GM23338 (cell line): Measurements from ENCODE around the gene OARD1. TPM values are rescaled to one million over a fixed set of nuclear protein-coding genes. Genes with fewer than 3 reads are reported as not detected.

Source experiments
- ATAC-seq: fragments of 200-7000 bp; cut with Tn5 transposase; 3 replicates; pipeline ENCODE4 v1.9.1; 2020
- DNase-seq: peaks from one replicate; pipeline ENCODE4 v3.0.0-alpha.2; 2015; ENCODE audit warnings: low spot score
- H2AFZ ChIP-seq: fragments of 200-600 bp; sonication (generic); 2 replicates; pipeline ENCODE4 v1.8.0; 2016; ENCODE audit warnings: antibody characterized with exemption, mild to moderate bottlenecking, moderate library complexity
- H3F3A ChIP-seq: fragments of 200-600 bp; sonication (generic); replicated peaks from 2 replicates; pipeline ENCODE4 v1.8.0; 2017; ENCODE audit warnings: antibody characterized with exemption, mixed run types, low read depth
- H3K27ac ChIP-seq: fragments of 200-600 bp; sonication (generic); 2 replicates; pipeline ENCODE4 v1.6.1; 2016; ENCODE audit warnings: low read depth
- H3K27me3 ChIP-seq: fragments of 200-600 bp; sonication (generic); 2 replicates; pipeline ENCODE4 v1.8.0; 2016; ENCODE audit warnings: mild to moderate bottlenecking, mixed run types, moderate library complexity; ENCODE audit not compliant: insufficient read depth
- H3K36me3 ChIP-seq: fragments of 200-600 bp; sonication (generic); 2 replicates; pipeline ENCODE4 v1.8.0; 2016; ENCODE audit warnings: mild to moderate bottlenecking; ENCODE audit not compliant: insufficient read depth
- H3K4me1 ChIP-seq: fragments of 200-600 bp; sonication (generic); 2 replicates; pipeline ENCODE4 v1.8.0; 2016; ENCODE audit warnings: mild to moderate bottlenecking, moderate library complexity; ENCODE audit not compliant: insufficient read depth
- H3K4me2 ChIP-seq: fragments of 200-600 bp; sonication (generic); 2 replicates; pipeline ENCODE4 v1.7.1; 2017; ENCODE audit warnings: mixed run types
- H3K4me3 ChIP-seq: fragments of 200-600 bp; sonication (generic); 2 replicates; pipeline ENCODE4 v1.6.1; 2016; ENCODE audit warnings: mixed run types
- H3K79me2 ChIP-seq: fragments of 200-600 bp; sonication (generic); replicated peaks from 2 replicates; pipeline ENCODE4 v1.8.0; 2017; ENCODE audit warnings: mild to moderate bottlenecking; ENCODE audit not compliant: insufficient read depth
- H3K9me2 ChIP-seq: fragments of 200-600 bp; sonication (generic); 2 replicates; pipeline ENCODE4 v1.8.0; 2017; ENCODE audit not compliant: insufficient read depth
- H4K20me1 ChIP-seq: fragments of 200-600 bp; sonication (generic); replicated peaks from 2 replicates; pipeline ENCODE4 v1.8.0; 2017; ENCODE audit warnings: mild to moderate bottlenecking; ENCODE audit not compliant: insufficient read depth
- H3K27ac Mint-ChIP-seq: 2 replicates; pipeline ENCODE4 v1.8.0; 2020; ENCODE audit warnings: inconsistent platforms, mild to moderate bottlenecking, moderate library complexity, mixed read lengths
- H3K27me3 Mint-ChIP-seq: 3 replicates; pipeline ENCODE4 v1.8.0; 2022; ENCODE audit warnings: low read depth, mild to moderate bottlenecking, moderate library complexity, mixed read lengths, inconsistent platforms; ENCODE audit not compliant: insufficient read depth, poor library complexity
- H3K36me3 Mint-ChIP-seq: 3 replicates; pipeline ENCODE4 v1.8.0; 2021; ENCODE audit warnings: low read depth, mild to moderate bottlenecking, inconsistent platforms, moderate library complexity, mixed read lengths
- H3K4me1 Mint-ChIP-seq: 3 replicates; pipeline ENCODE4 v1.8.0; 2020; ENCODE audit warnings: mild to moderate bottlenecking, inconsistent platforms, mixed read lengths
- H3K4me3 Mint-ChIP-seq: 3 replicates; pipeline ENCODE4 v1.8.0; 2021; ENCODE audit warnings: moderate library complexity, mild to moderate bottlenecking, inconsistent platforms, mixed read lengths
- H3K9me3 Mint-ChIP-seq: 3 replicates; pipeline ENCODE4 v1.8.0; 2020; ENCODE audit warnings: moderate library complexity, mild to moderate bottlenecking, inconsistent platforms, mixed read lengths
- CREB1 ChIP-seq: fragments of 250-450 bp; sonication (Bioruptor Pico); IDR thresholded peaks from 2 replicates; pipeline ENCODE4 v1.5.0; 2020; ENCODE audit warnings: low read depth, mild to moderate bottlenecking, moderate library complexity
- EZH2 ChIP-seq: fragments of 200-600 bp; sonication (generic); IDR thresholded peaks from one replicate; pipeline ENCODE4 v1.8.0; 2017; ENCODE audit warnings: antibody characterized with exemption, mild to moderate bottlenecking, low read depth; ENCODE audit not compliant: unreplicated experiment
- EZH2phosphoT487 ChIP-seq: fragments of 200-600 bp; sonication (generic); IDR thresholded peaks from one replicate; pipeline ENCODE4 v1.8.1; 2018; ENCODE audit warnings: antibody characterized with exemption; ENCODE audit not compliant: unreplicated experiment
- NANOG ChIP-seq: IDR thresholded peaks from 2 replicates; pipeline ENCODE4 v1.6.1; 2016; ENCODE audit warnings: antibody characterized with exemption, borderline replicate concordance
- POLR2AphosphoS5 ChIP-seq: IDR thresholded peaks from 2 replicates; pipeline ENCODE4 v1.6.1; 2016; ENCODE audit warnings: antibody characterized with exemption, low read depth
- STAT1 ChIP-seq: IDR thresholded peaks from one replicate; pipeline ENCODE4 v1.6.1; 2016; ENCODE audit warnings: antibody characterized with exemption; ENCODE audit not compliant: unreplicated experiment
- ZNF114 ChIP-seq: fragments of 250-450 bp; sonication (Bioruptor Pico); IDR thresholded peaks from 2 replicates; pipeline ENCODE4 v1.5.0; 2020; ENCODE audit warnings: mild to moderate bottlenecking, moderate library complexity
- polyA plus RNA-seq: library from polyadenylated mRNA; unstranded; fragments of >200 nt; fragmentation: Nextera tagmentation; extraction: Ambion mirVana; gene quantifications from 2 replicates; pipeline ENCODE4 v1.2.1, GENCODE V29; 2016
- total RNA-seq: library from RNA; depleted of rRNA; stranded (reverse); fragments of >200 nt; shearing (Covaris generic); gene quantifications from 2 replicates; pipeline ENCODE4 v1.2.3, GENCODE V29; 2014
- TF ChIP-seq, protein P1 (sequence below): fragments of 250-450 bp; sonication (Bioruptor Pico); IDR thresholded peaks from 2 replicates; pipeline ENCODE4 v1.5.0; 2020; ENCODE audit warnings: mild to moderate bottlenecking, moderate library complexity
- TF ChIP-seq, protein P2 (sequence below), 2 experiments: fragments of 200-600 bp in 1 of 2; sonication (generic) in 1 of 2; conservative IDR thresholded peaks; 2 replicates each; pipeline versions ENCODE4 v1.5.1 to v1.6.1; 2016 to 2017; ENCODE audit warnings: antibody characterized with exemption in 2 of 2, low read depth in 2 of 2, mild to moderate bottlenecking in 2 of 2, moderate library complexity in 1 of 2
- TF ChIP-seq, protein P3 (sequence below): IDR thresholded peaks from 2 replicates; pipeline ENCODE4 v1.6.1; 2016; ENCODE audit warnings: antibody characterized with exemption

The OARD1 gene
- total and polyA plus RNA-seq, 2 experiments from 2014 or later: 25.9 to 60.8 TPM

DNA sequence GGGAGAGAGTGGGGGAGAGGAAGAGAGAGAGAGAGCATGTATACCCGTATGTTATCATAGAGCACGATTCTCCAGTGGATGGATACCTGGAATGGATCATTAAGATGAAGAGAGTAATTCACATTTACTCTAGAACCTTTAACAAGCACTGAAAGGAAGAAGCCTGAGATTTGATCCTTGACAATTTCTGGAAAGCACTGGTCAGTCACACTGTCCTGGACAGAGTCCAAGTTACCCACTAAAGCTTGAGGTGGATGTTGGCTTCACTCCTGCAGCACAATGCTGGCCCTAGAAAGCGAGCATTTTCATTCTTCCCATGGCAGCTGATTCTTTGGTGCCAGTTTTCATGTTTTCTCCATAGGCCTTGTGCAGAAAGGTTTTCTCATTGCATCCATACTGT, 26.2 kb upstream of the OARD1 start:
- Histone ChIP-seq H3K27ac (no peak overlapping the region), H2AFZ (no peak overlapping the region)
- DNase-seq: no peak

DNA sequence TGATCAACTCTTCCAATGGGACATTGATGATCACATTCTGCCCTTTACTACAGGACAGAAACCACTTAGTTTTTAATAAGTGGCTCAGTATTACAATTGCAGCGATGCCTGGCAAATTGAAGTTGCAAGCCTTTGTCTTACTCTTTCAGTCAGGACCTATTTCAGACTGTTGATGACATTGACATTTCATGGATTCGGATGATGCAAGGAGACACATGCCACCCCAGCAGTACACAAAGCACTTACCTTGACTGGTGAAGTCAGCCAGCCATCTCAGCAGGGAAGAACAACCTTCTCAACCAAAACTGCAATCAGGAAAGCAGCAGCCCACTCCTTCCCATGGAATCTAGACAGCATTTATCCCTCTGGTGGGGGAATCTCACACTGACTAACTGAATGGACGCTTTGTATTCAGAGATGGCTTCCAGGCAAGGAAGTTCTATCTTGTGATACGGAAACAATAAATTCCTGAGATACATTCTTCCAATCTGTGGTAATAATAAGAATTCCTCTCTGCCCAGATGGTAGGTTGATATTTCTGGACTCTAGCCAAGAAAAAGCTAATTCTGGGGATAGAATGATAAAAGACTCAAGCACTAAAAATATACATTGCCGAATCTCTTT, 25.4 kb upstream of the OARD1 start:
- Histone ChIP-seq H3K4me3 (no peak overlapping the region), H3K4me2 (no peak overlapping the region), H3K9me2 (peaks cover 2% of the 10 kb centered on the region; the same call in 1 of the 2 replicates), H3K4me1 (peaks cover 13% of the 10 kb centered on the region), H3K27ac (no peak overlapping the region), H2AFZ (no peak overlapping the region), H3F3A (peaks cover 11% of the 10 kb centered on the region), H3K79me2 (no peaks in the 10 kb centered on the region; the same call in 1 of the 2 replicates), H3K27me3 (peaks cover 9% of the 10 kb centered on the region), H3K36me3 (peaks cover 69% of the 10 kb centered on the region), H4K20me1 (peaks cover 21% of the 10 kb centered on the region)
- peaks cover 3% of the 10 kb centered on the region for H3K27me3 Mint-ChIP-seq
- H3K4me1 Mint-ChIP-seq: peaks cover 10% of the 10 kb centered on the region; the same call in 2 of the 3 replicates
- H3K9me3 Mint-ChIP-seq: no peaks in the 10 kb centered on the region
- peaks cover 75% of the 10 kb centered on the region for H3K36me3 Mint-ChIP-seq
- no peak for ATAC-seq
- no peak overlapping the region for H3K4me3 Mint-ChIP-seq
- no peak overlapping the region for H3K27ac Mint-ChIP-seq
- no peak for DNase-seq
- TF ChIP-seq, protein P1, sequence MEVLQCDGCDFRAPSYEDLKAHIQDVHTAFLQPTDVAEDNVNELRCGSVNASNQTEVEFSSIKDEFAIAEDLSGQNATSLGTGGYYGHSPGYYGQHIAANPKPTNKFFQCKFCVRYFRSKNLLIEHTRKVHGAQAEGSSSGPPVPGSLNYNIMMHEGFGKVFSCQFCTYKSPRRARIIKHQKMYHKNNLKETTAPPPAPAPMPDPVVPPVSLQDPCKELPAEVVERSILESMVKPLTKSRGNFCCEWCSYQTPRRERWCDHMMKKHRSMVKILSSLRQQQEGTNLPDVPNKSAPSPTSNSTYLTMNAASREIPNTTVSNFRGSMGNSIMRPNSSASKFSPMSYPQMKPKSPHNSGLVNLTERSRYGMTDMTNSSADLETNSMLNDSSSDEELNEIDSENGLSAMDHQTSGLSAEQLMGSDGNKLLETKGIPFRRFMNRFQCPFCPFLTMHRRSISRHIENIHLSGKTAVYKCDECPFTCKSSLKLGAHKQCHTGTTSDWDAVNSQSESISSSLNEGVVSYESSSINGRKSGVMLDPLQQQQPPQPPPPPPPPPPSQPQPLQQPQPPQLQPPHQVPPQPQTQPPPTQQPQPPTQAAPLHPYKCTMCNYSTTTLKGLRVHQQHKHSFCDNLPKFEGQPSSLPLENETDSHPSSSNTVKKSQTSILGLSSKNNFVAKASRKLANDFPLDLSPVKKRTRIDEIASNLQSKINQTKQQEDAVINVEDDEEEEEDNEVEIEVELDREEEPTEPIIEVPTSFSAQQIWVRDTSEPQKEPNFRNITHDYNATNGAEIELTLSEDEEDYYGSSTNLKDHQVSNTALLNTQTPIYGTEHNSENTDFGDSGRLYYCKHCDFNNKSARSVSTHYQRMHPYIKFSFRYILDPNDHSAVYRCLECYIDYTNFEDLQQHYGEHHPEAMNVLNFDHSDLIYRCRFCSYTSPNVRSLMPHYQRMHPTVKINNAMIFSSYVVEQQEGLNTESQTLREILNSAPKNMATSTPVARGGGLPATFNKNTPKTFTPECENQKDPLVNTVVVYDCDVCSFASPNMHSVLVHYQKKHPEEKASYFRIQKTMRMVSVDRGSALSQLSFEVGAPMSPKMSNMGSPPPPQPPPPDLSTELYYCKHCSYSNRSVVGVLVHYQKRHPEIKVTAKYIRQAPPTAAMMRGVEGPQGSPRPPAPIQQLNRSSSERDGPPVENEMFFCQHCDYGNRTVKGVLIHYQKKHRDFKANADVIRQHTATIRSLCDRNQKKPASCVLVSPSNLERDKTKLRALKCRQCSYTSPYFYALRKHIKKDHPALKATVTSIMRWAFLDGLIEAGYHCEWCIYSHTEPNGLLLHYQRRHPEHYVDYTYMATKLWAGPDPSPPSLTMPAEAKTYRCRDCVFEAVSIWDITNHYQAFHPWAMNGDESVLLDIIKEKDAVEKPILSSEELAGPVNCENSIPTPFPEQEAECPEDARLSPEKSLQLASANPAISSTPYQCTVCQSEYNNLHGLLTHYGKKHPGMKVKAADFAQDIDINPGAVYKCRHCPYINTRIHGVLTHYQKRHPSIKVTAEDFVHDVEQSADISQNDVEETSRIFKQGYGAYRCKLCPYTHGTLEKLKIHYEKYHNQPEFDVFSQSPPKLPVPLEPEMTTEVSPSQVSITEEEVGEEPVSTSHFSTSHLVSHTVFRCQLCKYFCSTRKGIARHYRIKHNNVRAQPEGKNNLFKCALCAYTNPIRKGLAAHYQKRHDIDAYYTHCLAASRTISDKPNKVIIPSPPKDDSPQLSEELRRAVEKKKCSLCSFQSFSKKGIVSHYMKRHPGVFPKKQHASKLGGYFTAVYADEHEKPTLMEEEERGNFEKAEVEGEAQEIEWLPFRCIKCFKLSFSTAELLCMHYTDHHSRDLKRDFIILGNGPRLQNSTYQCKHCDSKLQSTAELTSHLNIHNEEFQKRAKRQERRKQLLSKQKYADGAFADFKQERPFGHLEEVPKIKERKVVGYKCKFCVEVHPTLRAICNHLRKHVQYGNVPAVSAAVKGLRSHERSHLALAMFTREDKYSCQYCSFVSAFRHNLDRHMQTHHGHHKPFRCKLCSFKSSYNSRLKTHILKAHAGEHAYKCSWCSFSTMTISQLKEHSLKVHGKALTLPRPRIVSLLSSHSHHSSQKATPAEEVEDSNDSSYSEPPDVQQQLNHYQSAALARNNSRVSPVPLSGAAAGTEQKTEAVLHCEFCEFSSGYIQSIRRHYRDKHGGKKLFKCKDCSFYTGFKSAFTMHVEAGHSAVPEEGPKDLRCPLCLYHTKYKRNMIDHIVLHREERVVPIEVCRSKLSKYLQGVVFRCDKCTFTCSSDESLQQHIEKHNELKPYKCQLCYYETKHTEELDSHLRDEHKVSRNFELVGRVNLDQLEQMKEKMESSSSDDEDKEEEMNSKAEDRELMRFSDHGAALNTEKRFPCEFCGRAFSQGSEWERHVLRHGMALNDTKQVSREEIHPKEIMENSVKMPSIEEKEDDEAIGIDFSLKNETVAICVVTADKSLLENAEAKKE (CRISPR knock-in tag): no peak
- TF ChIP-seq STAT1 (no peak), POLR2AphosphoS5 (no peak), CREB1 (CRISPR knock-in tag) (no peak), EZH2phosphoT487 (no peak), NANOG (no peak), EZH2 (no peak), ZNF114 (CRISPR knock-in tag) (no peak)
- TF ChIP-seq, protein P2, sequence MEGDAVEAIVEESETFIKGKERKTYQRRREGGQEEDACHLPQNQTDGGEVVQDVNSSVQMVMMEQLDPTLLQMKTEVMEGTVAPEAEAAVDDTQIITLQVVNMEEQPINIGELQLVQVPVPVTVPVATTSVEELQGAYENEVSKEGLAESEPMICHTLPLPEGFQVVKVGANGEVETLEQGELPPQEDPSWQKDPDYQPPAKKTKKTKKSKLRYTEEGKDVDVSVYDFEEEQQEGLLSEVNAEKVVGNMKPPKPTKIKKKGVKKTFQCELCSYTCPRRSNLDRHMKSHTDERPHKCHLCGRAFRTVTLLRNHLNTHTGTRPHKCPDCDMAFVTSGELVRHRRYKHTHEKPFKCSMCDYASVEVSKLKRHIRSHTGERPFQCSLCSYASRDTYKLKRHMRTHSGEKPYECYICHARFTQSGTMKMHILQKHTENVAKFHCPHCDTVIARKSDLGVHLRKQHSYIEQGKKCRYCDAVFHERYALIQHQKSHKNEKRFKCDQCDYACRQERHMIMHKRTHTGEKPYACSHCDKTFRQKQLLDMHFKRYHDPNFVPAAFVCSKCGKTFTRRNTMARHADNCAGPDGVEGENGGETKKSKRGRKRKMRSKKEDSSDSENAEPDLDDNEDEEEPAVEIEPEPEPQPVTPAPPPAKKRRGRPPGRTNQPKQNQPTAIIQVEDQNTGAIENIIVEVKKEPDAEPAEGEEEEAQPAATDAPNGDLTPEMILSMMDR (conservative IDR thresholded peaks at IDR 0.05; ENCODE audit: low read depth in 2 of 2): no peak
- TF ChIP-seq, protein P3, sequence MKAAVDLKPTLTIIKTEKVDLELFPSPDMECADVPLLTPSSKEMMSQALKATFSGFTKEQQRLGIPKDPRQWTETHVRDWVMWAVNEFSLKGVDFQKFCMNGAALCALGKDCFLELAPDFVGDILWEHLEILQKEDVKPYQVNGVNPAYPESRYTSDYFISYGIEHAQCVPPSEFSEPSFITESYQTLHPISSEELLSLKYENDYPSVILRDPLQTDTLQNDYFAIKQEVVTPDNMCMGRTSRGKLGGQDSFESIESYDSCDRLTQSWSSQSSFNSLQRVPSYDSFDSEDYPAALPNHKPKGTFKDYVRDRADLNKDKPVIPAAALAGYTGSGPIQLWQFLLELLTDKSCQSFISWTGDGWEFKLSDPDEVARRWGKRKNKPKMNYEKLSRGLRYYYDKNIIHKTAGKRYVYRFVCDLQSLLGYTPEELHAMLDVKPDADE: no peak

More for the DNA sequence above, 26.2 kb upstream of the OARD1 start:
- Mint-ChIP-seq H3K36me3 (peaks cover 68% of the 10 kb centered on the region), H3K4me1 (peaks cover 10% of the 10 kb centered on the region; the same call in 2 of the 3 replicates), H3K27me3 (peaks cover 3% of the 10 kb centered on the region), H3K4me3 (no peak overlapping the region), H3K9me3 (no peaks in the 10 kb centered on the region), H3K27ac (no peak overlapping the region)
- no peaks in the 10 kb centered on the region; the same call in 1 of the 2 replicates for H3K79me2 ChIP-seq
- peaks cover 21% of the 10 kb centered on the region for H4K20me1 ChIP-seq
- peaks cover 62% of the 10 kb centered on the region for H3K36me3 ChIP-seq
- H3K4me3 ChIP-seq: no peak overlapping the region
- no peak for TF ChIP-seq EZH2phosphoT487
- peaks cover 13% of the 10 kb centered on the region for H3K4me1 ChIP-seq
- peaks cover 2% of the 10 kb centered on the region; the same call in 1 of the 2 replicates for H3K9me2 ChIP-seq
- no peak for ATAC-seq
- H3K4me2 ChIP-seq: no peak overlapping the region
- peaks cover 7% of the 10 kb centered on the region for H3F3A ChIP-seq
- H3K27me3 ChIP-seq: peaks cover 9% of the 10 kb centered on the region
